IMR-90 (cell line): Measurements from ENCODE around the gene ALDH1A2.

ENCODE experiments used
- CTCF ChIP-seq: conservative IDR thresholded peaks from 2 replicates; pipeline ENCODE4 v1.5.1; 2012; ENCODE audit warnings: mild to moderate bottlenecking, low read depth, low read length, improper control_type of control experiment
- RAD21 ChIP-seq: IDR thresholded peaks from 2 replicates; pipeline ENCODE4 v1.6.1; 2012; ENCODE audit warnings: low read length, improper control_type of control experiment

- TF ChIP-seq RAD21 (no peak), CTCF (no peak)
Measured at GRCh38 chr15:58078591-58078990, 13.1 kb upstream of the ALDH1A2 start.
